Testis (tissue), 2 donors: ENCODE measurements around the gene MUCL1.

Source experiments
- POLR2A ChIP-seq: fragments of 450-650 bp; IDR thresholded peaks from one replicate; pipeline ENCODE4 v1.6.1; 2017; ENCODE audit warnings: antibody characterized with exemption, mild to moderate bottlenecking, moderate library complexity
- TF ChIP-seq, protein P1 (sequence below), 3 experiments: fragments of 450-650 bp in 2 of 3; fragments of 200-600 bp in 1 of 3; sonication (generic) in 1 of 3; IDR thresholded peaks; one replicate each; pipeline ENCODE4 v1.5.1; 2016 to 2019; ENCODE audit warnings: antibody characterized with exemption in 3 of 3, mild to moderate bottlenecking in 2 of 3, moderate library complexity in 1 of 3

DNA sequence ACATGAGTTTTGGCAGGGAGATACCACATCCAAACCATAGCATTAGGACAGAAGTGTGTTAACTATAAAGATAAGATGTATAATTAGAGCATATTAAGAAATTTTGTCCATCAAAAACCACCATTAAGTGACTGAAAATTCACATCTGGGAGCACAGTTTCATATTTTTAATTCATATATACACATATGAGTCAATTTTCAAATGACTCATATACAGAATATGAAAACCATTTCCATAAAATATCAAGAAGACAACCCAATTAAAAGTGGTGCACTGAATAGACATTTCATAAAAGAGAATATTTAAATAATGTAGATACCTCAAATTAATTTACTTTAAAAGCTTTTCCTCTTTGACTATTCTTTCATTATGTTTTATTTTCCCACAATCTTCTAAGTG, 25.3 kb downstream of the MUCL1 start:
- TF ChIP-seq, protein P1, sequence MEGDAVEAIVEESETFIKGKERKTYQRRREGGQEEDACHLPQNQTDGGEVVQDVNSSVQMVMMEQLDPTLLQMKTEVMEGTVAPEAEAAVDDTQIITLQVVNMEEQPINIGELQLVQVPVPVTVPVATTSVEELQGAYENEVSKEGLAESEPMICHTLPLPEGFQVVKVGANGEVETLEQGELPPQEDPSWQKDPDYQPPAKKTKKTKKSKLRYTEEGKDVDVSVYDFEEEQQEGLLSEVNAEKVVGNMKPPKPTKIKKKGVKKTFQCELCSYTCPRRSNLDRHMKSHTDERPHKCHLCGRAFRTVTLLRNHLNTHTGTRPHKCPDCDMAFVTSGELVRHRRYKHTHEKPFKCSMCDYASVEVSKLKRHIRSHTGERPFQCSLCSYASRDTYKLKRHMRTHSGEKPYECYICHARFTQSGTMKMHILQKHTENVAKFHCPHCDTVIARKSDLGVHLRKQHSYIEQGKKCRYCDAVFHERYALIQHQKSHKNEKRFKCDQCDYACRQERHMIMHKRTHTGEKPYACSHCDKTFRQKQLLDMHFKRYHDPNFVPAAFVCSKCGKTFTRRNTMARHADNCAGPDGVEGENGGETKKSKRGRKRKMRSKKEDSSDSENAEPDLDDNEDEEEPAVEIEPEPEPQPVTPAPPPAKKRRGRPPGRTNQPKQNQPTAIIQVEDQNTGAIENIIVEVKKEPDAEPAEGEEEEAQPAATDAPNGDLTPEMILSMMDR (IDR thresholded peaks at IDR 0.05), result no peak
- TF ChIP-seq POLR2A, result no peak
